ENCODE measurements around the gene STIM1. TPM values are rescaled to one million over a fixed set of nuclear protein-coding genes. Genes with fewer than 3 reads are reported as not detected.

Gene STIM1
- total RNA-seq, 1 donor from 2014 or later = 15.7 TPM

DNA sequence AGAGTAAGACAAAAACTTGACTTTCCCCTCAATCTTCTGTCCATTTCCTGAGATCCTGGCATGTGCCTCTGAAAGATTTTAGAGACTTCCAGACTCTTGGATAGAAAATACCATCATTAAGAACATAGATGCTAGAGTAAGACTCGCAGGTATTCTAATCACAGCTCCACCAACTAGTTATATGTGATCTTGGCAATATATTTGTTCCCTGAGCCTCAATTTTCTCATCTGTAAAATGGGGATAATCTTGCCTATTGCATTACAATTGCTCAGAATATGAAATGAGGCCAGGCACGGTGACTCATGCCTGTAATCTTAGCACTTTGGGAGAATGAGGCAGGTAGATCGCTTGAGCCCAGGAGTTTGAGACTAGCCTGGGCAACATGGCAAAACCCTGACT is 25.4 kb upstream of the STIM1 start:
- no peak for DNase-seq (ENCODE audit: low read depth in 2 of 2)

DNA sequence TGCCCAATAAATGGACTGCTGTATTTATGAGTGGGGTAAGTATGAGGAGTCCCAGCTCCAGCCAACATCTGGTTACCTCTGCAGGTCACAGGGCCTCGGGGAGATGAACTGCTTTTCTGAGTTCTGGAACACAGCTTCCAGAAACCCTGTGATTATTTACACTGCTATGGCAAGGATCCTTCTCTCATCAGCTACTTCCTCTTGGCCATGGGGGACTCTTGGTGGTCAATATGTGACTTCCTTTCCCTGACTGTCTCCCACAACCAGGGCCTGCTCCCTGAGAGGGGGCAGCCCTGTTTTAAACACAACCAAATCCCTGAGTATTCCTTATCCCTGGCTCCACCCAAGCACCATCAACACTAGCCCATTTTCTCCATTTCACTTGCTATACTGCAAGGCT is 24.7 kb upstream of the STIM1 start:
- no peak for DNase-seq (ENCODE audit: low read depth in 2 of 2)

DNA sequence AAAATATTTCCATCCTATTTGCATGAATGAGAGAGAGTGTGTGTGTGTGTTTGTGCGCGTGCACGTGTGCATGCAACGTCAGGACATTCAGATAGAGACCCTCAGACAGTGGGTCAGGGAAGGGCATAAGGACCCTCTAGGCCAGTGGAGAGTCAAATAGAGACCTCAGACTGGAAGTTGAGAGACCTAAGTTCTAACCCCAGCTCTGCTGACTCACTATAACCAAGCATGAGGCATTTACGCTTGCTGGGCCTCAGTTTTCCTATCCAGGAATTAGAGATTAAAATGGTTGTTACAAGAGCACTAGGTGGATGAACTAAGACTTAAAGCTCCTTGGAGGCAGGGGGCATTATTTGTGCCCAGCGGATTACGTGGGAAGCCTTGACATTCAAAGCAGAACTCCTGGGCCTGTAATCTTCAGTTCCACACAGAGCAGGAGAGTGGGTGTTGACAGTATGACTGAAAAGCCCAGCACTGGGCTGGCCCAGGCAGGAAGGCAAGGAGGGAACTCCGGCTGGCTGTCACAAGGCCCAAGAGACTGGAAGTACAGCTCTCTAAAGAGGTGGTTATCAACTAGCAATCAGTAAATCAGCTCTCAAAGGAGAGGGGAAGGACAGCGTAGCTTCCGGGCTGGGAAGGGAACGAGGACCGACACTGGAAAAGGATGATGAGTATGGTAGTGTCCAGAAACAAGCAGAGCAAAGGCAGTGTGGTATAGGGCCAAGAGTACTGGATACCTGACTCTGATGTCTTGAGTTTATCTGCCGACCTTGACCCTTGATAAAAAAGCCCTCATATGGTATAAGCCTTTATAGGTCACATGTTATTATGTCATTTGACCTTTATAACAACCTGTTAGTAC is 23.9 kb upstream of the STIM1 start:
- DNase-seq (ENCODE audit: low read depth in 2 of 2) = no peak

DNA sequence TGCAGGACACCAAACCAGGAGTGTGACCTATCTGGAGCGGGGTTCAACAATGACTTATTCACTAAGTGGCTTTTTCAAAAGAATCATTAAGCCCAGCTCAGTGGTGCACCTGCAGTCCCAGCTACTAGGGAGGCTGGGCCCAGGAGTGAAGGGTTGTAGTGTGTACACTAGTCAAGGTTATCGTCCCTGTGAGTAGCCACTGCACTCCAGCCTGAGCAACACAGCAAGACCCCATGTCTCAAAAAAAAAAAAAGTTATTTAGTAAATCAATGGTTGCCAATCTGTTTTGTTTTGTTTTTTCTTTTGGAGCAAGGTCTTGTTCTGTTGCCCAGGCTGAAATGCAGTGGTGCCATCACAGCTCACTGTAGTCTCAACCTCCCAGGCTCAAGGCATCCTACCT is 22.6 kb upstream of the STIM1 start:
- DNase-seq (ENCODE audit: low read depth in 2 of 2) = no peak

DNA sequence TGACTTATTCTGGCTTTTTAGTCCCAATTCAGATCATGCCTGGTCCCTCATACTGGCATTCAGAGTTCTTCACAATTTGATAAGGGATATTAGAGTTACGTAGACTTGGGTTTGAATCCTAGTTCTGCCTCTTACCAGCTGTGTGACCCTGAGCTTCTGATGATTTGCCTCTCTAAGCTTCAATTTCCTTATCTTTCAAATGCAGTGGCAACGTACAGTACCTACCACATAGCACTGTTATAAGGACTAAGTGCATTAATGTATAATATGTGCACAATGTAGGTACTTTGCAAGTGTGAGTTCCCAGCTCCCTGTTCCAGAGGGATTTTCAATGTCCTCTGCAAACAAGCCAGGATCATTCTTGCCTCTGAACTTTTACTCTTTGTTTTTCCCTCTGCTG is 22.0 kb upstream of the STIM1 start:
- no peak for DNase-seq (ENCODE audit: low read depth in 2 of 2)

DNA sequence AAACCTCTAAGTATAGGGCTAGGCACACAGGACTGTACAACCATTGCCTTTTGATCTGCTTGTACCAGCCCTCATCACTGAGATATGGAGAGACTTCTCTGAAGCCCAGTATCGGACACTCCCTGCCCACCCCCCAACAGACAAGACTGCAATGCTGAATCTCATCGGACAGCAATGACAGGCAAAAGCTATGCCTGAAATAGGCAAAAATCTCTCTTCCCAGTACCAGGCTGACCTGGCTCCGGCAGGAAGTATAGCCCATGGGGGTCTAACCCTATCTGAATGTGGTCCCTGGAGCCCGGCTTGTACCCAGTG is 21.2 kb upstream of the STIM1 start:
- no peak for DNase-seq (ENCODE audit: low read depth in 2 of 2)

DNA sequence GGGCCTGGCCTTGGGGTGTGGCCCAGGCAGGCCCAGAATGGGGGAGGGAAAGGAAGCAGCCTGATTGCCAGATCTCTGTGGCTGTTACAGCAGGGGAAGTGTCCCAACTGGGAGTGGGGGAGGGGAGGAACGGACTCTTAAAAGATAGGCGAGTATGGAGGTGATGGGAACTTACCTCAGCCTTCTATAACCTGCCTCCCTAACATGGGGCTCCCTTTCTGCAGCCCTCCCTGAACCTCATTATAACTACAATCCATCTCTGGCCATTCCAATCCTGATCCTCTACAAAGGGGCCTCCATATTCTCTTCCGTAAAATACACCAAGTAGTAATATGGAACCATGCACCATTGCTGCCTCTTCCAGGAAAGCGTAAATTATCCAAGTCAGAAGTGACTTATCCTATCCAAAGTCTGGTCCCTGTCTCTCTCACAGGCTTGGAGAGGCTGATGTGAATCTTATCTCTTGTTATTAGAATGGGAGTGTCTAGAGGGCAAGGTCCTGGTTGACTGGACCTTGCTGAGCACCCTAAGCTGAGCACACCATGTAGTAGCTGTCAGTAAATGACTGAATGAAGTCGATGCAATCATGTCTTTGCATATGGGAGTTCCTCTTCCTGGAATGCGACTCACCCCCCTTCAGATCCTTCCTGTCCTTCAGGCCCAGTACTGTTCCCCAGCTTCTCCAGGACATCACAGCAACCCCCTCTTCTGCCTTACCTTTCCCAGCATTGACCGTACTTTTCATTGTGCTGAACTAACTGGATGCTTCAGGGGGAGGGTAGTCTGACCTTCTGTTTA is 20.6 kb upstream of the STIM1 start:
- DNase-seq (ENCODE audit: low read depth in 2 of 2) = peak in 1 of 2 donors; percentile 24

DNA sequence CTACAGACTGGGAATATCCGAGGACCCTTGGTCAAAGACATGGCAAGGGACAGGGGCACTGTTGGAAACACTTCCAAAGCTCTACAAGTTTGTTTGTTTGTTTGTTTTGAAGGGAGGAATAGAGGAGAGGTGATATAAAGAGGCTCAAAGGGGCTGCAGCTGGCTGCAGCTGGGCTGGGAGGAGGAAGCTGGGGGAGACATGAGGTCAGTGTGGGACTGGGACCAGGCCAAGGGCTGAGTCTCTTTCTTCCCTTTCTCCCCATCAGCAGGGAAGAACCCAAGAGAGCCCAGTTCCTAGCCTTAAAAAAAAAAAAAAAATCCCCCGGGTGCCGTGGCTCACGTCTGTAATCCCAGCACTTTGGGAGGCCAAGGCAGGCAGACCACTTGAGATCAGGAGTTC is 19.7 kb upstream of the STIM1 start:
- DNase-seq (ENCODE audit: low read depth in 2 of 2) = no peak

DNA sequence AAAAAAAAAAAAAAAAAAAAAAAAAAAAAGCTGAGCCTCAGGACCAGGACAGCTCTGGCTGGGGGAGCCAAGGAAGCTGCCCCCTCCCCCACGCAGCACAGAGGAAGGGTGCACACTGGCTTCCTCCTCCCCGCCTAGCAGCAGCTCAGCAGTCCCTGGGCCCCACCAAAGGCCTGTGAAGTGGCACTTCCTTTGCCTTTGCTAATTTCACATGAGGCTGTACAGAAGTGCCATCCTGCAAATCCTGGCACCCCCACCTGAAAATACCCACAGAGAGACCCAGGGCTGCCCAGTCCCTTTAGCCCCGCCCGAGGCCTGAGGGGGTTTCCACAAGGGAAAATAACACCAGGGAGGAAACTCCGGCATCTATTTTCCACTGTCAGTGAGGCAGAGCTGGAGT is 18.6 kb upstream of the STIM1 start:
- DNase-seq (ENCODE audit: low read depth in 2 of 2) = peak in 1 of 2 donors; percentile 14

DNA sequence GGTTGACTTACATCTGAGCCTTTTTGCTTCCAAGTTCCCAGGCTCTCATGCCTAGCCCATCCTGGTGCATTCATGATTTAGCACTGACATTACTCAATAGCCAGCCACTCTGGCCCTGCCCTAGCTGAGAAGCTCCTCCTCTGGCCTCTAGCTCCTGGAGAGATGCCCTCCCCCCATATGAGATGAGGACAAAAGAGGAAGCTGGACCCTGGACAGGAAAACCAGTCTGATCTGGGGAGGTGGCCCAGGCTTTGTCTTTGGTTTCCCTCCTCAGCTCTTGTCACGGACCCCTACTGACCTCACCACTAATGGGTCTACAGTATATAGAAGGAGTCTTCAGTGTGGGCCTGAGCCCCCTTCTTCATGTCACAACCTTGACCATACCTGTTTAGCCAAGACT is 17.7 kb upstream of the STIM1 start:
- no peak for DNase-seq (ENCODE audit: low read depth in 2 of 2)

DNA sequence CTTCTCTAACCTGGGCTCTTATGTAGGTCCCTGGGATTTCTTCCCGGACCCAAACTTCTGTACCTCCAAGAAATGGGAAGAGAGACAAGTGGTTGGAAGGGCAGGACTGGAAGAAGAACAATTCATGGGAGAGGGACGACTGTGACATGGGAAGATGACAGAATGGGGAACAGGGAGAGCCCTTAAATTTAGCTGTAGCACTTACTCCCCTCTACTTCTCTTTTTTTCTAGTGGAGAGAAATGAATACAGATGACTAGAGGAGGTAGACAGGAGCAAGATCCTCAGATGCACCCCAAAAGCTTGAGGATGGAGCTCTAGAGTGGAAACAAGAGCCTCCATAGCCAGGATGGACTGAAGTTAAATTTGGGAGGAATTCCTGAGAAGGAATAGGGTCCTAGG is 17.0 kb upstream of the STIM1 start:
- DNase-seq (ENCODE audit: low read depth in 2 of 2) = no peak

DNA sequence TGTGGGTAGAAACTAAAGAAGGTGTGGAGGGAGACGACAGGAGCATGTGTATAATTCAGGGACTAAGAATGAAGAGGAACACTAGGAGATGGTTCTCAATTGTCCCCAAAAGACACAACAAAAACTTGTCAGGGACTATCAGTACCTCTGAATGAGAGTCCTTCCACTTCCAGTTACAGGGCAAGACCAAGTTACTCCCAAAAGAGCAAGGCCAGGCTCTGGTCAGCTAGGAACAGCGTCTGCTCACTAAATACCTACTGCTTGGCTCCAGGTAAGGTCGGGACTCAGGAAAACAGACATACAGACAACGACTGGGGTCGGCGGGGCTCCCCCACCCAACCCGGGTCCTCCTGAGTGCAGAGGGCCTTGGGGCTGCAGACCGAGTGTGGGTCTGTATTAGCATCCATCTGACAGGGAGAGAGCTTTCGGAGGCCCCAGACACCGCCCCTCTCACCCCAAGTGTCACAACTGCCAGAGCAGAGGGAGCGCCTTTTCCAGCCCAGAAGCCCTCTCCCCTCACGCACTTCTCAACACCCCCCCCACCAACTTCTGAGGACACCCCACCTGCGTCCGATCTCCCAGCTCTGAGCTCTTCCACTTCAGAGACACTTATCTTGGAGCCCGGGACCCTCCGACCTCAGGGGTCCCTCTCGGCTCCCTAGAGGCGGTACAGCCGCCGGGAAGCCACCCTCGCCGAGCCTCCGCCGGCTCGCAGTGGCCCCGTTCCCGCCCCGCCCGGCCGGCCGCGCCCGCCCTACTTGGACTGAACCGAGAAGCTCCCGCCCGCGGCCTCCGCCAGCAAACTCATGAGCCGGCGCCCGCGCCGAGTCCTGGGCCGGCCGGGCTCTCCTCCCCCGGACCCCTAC is 15.2 kb upstream of the STIM1 start:
- no peak for DNase-seq (ENCODE audit: low read depth in 2 of 2)

DNA sequence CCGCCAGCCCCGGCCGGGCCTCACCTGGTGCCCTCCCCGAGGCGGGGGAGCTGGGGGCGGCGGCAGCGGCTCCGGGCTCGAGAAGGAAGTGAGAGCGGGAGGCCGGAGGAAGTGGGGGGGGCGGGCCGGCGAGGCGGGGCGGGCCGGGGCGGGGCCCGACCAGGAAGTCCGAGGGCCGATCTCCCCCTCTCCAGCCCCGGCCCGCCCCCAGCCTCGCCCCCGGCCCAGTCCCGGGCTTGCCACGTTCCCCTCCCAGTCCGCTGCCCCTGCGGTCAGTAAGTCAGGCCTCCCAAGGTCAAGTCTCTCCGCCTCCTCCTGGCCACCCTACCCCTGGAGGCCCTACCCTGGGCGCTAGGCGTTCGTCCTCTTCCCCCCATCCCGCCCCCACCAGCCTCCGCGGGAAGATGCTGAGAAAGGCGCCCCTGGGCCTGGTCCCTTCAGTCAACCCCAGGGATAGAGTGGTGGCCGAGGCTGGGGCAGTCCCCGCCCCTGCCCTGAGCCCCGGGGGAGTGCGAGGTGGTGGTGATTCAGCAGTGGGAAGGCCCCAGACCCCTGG is 14.5 kb upstream of the STIM1 start, which contains the start of gene RHOG:
Gene RHOG (minus strand): TSS at position 90 of the 556 bp plus-strand sequence. CDS start 12,821 bp downstream, outside the sequence.
- DNase-seq (ENCODE audit: low read depth in 2 of 2) = peak in 1 of 2 donors; percentile 79

DNA sequence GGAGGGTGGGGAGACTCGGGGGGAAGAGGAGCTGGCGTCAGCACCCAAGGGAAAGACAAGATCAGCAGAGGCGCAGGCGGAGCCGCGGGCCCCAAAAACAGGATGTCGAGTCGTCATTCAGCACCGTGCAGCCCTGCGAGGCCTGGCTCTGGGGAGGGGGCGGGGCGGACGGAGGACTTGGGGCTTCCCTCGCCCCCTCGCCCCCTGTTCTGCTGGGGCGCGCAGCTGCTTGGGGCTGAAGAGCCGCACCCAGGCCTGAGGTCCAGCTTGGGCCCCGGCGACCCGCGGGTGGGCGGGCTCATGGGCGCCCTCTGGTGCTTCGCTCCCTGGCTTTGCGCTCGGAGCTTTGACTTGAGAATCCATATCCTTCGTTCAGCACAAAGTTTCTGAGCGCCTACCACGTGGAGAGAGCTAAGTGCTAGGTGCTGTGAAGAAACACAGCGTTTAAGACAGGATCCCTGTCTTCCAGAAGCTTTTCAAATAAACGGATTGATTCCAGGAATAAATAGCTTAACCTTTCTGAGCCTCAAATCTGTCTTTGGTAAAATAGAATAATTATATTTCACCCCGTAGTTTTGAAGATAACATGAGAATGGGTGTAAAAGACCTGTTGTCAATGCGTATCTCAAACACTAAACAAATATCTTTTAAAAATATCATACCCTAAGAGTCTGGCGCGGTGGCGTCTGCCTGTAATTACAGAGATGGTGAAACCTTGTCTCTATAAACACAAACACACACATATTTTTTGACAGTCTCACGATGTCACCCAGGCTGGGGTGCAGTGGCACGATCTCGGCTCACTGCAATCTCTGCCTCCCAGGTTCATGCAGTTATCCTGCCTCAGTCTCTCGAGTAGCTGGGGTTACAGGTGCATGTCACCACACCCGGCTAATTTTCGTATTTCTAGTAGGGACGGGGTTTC is 13.8 kb upstream of the STIM1 start:
- peak; percentile 40 to 87 for DNase-seq (ENCODE audit: low read depth in 2 of 2)

DNA sequence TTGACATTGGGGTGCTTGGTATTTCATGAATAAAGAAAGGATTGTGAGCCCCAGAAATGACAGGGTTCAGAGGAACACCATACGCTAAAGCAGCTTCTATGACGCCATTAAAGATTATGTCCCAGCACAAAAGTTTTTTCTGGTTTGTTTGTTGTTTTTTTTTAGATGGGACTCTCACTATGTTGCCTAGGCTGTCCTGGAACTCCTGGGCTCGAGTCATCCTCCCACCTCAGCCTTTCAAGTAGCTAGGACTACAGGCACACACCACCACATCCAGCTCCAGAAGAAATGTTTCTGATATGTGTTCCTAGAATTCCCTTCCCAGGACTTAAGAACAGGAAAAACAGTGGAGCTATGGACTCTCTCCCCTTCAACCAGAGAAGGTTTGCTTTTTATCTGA is 12.1 kb upstream of the STIM1 start:
- DNase-seq (ENCODE audit: low read depth in 2 of 2) = no peak

DNA sequence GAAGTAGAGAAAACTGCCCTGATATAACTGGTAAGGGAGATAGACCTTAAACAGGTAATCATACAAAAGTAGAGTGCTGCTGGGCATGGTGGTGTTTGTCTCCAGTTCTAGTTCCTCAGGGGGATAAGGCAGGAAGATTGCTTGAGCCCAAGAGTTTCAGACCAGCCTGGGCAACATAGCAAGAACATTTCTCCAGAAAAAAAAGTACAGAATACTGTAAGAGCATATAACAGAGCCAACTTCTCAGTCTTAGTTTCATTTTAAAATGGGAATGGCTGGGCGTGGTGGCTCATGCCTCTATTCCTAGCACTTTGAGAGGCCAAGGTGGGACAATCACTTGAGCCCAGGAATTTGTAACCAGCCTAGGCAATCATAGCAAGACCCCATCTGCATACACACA is 10.2 kb upstream of the STIM1 start:
- no peak for DNase-seq (ENCODE audit: low read depth in 2 of 2)

DNA sequence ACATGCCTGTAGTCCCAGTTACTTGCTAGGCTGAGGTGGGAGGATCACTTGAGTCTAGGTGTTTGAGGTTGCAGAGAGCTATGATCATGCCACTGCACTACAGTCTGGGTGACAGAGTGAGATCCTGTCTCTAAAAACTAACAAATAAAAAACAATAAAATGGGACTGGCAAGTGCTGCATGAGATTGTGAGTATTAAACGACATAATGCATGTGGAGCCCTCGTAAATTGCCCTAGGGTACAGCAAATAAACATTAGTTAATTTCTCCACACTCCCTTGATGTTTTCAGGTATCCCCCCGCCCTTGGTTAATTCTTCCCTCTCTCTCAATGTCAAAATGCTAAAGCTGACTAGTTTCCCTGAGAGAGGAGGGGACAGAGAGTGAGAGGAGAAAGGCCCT is 9.8 kb upstream of the STIM1 start:
- DNase-seq (ENCODE audit: low read depth in 2 of 2) = no peak

DNA sequence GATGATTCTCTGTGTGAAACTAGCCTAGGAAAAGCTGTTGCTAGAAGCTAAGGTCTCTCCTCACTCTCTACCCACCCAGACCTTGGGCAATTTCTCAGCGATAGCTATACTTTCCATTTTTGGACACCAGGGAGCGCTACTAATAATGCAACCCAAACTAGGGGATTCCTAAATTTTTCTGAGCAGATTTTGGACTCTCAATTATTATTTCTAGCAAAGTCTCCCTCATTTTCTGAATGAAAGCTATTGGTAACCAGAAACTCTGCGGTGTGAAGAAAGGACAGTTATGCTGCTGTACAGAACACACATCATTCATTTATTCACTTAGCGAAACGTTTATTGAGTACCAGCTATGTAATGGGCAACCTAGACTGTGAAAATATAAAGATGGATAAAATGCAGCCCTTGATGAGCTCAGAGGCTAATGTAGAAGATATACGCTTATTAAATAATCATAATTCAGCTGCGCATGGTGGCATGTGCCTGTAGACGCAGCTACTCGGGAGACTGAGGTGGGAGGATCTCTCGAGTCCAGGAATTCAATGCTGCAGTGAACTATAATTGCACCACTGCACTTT is 6.1 kb upstream of the STIM1 start:
- DNase-seq (ENCODE audit: low read depth in 2 of 2) = peak in 1 of 2 donors; percentile 42

DNA sequence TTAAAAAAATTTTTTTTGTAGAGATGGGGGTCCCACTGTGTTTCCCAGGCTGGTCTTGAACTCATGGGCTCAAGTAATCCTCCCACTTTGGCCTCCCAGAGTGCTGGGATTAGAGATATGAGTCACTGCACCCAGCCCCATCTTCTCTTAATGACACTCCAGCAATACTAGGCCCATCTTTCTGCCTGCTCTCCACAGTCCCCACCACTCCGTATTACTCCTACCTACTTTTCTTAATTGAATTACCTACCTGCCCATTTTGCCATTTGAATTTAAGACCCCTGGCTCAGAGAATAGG is 2.0 kb upstream of the STIM1 start:
- no peak for DNase-seq (ENCODE audit: low read depth in 2 of 2)

DNA sequence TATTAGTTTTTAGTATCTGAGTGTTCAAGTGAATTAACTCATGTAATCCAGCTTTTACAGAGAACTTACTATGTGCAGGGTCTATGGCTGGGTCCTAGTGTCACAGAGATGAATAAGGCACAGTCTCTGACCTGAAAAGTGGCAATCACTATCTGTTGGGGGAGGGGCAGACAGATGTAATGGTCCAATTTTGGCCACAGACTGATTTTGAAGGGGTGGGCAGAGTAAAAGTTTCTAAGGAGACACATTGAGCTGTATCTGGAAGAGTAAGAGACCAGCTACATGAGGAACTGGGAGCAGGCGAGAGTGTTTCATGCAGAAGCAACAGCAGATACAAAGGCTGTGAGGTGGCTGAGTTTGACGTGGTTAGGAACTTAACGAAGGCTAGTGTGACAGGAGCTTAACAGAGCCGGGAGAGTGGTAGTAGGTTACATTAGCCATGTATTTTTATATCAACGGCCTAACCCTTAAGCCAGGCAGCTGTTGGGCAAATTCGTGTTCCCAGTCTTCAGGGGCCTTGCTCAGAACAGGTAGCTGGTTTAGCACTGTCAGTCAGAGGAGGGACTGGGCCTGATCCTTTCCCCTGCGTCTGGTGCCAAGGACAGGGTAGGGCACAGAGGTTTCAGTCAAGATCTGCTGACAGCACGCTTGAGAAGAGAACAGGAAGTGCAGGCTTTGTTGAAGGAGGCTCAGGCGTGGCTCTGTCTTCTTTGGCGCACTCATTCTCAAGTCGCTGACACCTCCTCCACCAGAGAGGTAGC is 1.4 kb upstream of the STIM1 start:
- DNase-seq (ENCODE audit: low read depth in 2 of 2) = no peak

Data from dermis microvascular lymphatic vessel endothelial cell (primary cell).